GM12801 (cell line): Measurements from ENCODE around the gene INHA.

ENCODE experiments used
- CTCF ChIP-seq: IDR thresholded peaks from one replicate; pipeline ENCODE4 v1.5.1; 2011; ENCODE audit warnings: control low read depth; ENCODE audit not compliant: insufficient read length; ENCODE audit errors: extremely low read depth

The INHA gene

DNA sequence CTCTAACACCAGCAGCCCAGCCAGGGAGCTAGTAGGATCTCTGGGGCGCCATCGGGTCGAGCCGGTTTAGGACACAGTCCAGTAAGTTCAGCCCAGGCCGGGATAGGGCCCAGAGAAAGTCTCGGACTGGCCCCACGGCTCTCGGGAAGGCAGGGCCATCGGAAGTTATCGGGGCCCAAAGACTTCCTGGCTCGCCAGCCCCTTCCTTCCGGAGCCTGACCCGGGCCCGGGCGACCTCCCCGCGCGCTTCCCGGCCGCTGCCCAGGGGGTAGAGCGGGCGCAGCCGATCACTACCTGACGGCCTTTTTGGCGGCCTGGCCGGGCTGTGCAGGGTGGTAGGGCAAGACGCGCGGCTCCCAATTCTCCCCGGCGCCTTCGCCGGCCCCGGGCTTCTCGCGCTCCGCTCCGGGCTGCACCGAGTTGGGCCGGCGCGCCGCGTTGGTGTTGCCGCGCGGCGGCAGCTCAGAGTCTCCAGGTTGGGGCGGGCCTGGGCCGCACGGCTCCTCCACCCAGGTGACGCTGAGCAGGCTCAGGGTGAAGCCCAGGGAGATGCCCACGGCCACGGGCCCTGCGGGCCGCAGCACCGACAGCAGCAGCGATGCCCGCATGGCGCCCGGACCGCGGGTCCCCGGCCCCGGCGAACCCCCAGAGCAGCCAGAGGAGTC lies 29.0 kb upstream of the INHA start:
- TF ChIP-seq CTCF, result no peak

DNA sequence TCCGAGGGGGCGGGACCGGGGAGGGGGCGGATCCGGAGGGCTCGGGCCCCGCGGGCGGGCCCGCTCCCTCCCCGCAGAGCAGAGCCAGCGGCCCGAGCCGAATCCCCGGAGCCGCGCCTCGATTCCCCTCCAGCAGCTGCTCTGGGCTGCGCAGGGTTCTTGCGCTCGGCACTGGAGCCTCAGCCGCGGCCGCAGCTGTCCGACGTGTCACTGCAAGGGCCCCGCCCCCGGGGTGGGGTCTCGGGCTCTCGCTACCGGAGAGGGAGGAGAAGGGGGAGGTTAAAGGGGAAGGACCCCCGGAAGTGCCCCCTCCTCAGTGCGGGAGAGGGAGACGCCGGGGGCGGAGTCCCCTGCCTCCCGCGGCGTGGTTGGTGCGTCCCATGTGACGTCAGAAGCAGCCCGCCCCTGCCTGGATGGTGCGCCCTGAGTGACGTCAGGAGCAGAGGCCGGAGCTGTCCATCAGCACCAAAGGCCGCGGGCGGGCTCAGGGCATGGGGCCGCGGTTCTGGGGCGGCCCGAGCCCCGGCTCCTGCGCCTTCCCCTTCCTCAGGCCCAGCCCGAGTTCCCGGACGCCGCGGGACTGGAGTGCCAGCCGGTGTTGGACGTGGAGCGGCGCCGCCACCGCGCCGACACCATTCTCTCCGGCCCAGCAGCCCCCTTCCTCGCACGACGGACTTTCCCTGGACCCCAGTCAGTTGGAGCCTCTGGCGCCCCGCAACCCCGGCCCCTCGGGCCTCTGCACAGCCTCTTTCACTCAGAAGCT lies 28.3 kb upstream of the INHA start, which contains the start of the genes CHPF and TMEM198:
TSS of gene CHPF (minus strand) at position 214 of the 763 bp plus-strand sequence. CDS start 271 bp downstream, outside the sequence.
TSS of gene TMEM198 (plus strand) at position 433 of the 763 bp plus-strand sequence. CDS start 700 bp downstream, outside the sequence.
- TF ChIP-seq CTCF, result no peak

DNA sequence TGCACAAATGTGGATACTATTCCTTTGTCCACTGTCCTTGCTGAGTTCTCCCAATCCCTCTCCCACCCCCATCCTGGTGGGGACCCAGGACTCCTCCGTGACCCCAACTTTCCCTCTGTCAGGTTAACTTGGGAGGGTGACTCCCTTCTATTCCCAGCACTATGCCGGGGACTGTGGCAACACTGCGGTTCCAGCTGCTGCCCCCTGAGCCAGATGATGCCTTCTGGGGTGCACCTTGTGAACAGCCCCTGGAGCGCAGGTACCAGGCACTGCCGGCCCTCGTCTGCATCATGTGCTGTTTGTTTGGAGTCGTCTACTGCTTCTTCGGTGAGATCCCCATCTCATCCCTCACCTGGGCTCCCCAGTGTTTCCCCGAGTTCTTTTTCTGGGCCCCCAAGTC lies 27.5 kb upstream of the INHA start:
- no peak for TF ChIP-seq CTCF

- TF ChIP-seq CTCF, result no peak
Measured at GRCh38 chr2:219545295-219545942, 26.7 kb upstream of the INHA start.

DNA sequence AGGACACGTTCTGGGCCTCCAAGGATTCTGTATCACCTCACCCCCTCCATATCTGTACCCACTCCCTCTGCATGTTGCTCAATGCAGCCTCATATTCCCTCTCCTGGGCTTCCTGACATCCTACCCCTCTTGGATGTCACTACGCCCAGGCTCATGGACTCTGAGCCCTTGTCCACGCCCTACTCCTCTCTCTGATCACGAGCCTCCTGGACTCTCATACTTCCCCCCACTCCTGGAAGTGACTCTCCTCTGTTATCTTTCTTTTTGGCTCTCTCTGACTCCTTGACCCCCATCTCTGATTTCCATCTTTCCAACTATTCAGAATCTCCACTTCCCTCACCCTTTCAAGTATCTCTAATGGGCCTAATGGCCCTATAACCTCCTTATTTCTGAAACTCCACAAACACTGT lies 26.2 kb upstream of the INHA start:
- TF ChIP-seq CTCF, result no peak

GRCh38 chr2:219547621-219548020 lies 24.5 kb upstream of the INHA start:
- TF ChIP-seq CTCF, result no peak

DNA sequence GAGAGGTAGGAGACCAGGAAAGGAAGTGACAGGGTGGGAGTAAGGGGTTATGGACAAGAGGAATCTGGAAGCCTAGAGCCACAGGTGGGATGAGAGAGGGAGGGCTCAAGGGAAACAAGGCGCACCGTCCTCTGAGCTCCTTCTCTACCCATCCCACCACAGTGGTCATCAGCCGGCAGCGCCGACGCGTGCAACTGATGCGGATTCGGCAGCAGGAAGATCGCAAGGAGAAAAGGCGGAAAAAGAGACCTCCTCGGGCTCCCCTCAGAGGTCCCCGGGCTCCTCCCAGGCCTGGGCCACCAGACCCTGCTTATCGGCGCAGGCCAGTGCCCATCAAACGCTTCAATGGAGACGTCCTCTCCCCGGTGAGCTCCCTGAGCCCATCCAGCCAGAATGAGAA lies 23.1 kb upstream of the INHA start:
- no peak for TF ChIP-seq CTCF
